ENCODE measurements around the gene DRG2.

DNA sequence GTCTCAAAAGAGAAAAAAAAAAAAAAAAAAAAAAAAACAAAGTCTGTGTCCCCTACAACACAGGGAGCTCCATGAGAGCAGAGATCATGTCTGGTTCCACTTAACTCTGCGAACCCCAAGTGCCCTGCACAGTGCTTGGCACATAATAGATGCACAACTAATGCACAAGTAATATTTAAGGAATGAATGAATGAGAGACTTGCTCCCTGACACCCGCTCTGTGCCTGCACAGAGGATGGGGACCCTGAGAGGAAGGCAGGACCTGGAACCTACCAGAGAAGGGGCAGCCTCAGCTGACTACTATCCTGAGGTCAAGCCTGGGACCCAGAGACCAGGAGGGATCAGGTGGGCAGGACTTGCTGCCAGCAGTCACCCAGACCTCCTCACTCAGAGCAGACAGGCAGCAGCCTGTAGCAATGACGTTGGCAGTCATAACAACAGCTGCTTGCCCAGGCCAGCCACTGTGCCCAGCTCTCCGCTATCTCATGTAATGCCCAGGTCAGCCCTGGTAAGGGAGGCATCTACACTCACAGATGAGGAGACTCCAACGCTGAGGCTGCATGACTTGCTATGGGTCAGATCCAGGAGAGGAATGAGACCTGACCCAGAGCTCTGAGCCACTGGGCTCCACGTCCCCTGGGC lies 23.7 kb downstream of the DRG2 start:
- TF ChIP-seq, protein P1, sequence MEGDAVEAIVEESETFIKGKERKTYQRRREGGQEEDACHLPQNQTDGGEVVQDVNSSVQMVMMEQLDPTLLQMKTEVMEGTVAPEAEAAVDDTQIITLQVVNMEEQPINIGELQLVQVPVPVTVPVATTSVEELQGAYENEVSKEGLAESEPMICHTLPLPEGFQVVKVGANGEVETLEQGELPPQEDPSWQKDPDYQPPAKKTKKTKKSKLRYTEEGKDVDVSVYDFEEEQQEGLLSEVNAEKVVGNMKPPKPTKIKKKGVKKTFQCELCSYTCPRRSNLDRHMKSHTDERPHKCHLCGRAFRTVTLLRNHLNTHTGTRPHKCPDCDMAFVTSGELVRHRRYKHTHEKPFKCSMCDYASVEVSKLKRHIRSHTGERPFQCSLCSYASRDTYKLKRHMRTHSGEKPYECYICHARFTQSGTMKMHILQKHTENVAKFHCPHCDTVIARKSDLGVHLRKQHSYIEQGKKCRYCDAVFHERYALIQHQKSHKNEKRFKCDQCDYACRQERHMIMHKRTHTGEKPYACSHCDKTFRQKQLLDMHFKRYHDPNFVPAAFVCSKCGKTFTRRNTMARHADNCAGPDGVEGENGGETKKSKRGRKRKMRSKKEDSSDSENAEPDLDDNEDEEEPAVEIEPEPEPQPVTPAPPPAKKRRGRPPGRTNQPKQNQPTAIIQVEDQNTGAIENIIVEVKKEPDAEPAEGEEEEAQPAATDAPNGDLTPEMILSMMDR (IDR thresholded peaks at IDR 0.05; ENCODE audit: low read length): no peak
- TF ChIP-seq EZH2 (IDR thresholded peaks at IDR 0.05; ENCODE audit: borderline replicate concordance, low read length): no peak
